Left cardiac atrium (tissue), 2 donors: ENCODE measurements around the gene OR3A1. TPM values are rescaled to one million over a fixed set of nuclear protein-coding genes. Genes with fewer than 3 reads are reported as not detected.

Experiments
- total RNA-seq, 2 donors: library from RNA; stranded (reverse); fragmentation: NEBNext Ultra II Directional; extraction: Animal tissue kit (Norgen Biotek cat#: 25700); gene quantifications; one replicate each; pipeline ENCODE4 v1.2.1, GENCODE V29; 2021
- donor health status: DM: no; HTN: yes; CAD: no; lungs with severe emphysema.
- donor health status: DM: yes; HTN: yes; CAD: no.

Gene OR3A1
- total RNA-seq, 2 donors from 2014 or later = 0.12 TPM; not detected in 1

Other genes with a start within 250 kb of the OR3A1 start
- not detected for gene OR1D5, start 234.8 kb downstream of the OR3A1 start, total RNA-seq
- not detected for gene OR1D2, start 193.9 kb downstream of the OR3A1 start, total RNA-seq
- not detected for gene OR1G1, start 170.8 kb downstream of the OR3A1 start, total RNA-seq
- gene OR1A2, start 100.8 kb downstream of the OR3A1 start, total RNA-seq = not detected
- not detected for gene OR1A1, start 90.7 kb downstream of the OR3A1 start, total RNA-seq
- under 1 TPM; 0.65 to 0.71 TPM for gene OR3A2, start 87.9 kb upstream of the OR3A1 start, total RNA-seq
- not detected for gene OR1E1, start 100.0 kb upstream of the OR3A1 start, total RNA-seq
- not detected for gene OR3A3, start 113.0 kb upstream of the OR3A1 start, total RNA-seq
- gene OR1E2, start 135.5 kb upstream of the OR3A1 start, total RNA-seq = not detected
- under 1 TPM in 1 of 2 donors, not detected in 1; 0.35 TPM for gene SPATA22, start 173.5 kb upstream of the OR3A1 start, total RNA-seq
- 1 to 10 TPM; 3.1 to 5.0 TPM for gene ASPA, start 177.6 kb upstream of the OR3A1 start, total RNA-seq